Esophagus squamous epithelium (tissue), 4 donors: ENCODE results near the gene WTAP.

ENCODE experiments used
- CTCF ChIP-seq, 6 experiments: fragments of 450-650 bp in 4 of 6; fragments of 200-600 bp in 2 of 6; sonication (generic) in 2 of 6; IDR thresholded peaks; one replicate each; pipeline ENCODE4 v1.5.1; 2016 to 2019; ENCODE audit warnings: antibody characterized with exemption in 6 of 6, mild to moderate bottlenecking in 4 of 6, moderate library complexity in 4 of 6
- POLR2A ChIP-seq, 4 donors: fragments of 450-650 bp; IDR thresholded peaks; one replicate each; pipeline ENCODE4 v1.6.1; 2017; ENCODE audit warnings: antibody characterized with exemption in 4 of 4, mild to moderate bottlenecking in 4 of 4, moderate library complexity in 3 of 4

DNA sequence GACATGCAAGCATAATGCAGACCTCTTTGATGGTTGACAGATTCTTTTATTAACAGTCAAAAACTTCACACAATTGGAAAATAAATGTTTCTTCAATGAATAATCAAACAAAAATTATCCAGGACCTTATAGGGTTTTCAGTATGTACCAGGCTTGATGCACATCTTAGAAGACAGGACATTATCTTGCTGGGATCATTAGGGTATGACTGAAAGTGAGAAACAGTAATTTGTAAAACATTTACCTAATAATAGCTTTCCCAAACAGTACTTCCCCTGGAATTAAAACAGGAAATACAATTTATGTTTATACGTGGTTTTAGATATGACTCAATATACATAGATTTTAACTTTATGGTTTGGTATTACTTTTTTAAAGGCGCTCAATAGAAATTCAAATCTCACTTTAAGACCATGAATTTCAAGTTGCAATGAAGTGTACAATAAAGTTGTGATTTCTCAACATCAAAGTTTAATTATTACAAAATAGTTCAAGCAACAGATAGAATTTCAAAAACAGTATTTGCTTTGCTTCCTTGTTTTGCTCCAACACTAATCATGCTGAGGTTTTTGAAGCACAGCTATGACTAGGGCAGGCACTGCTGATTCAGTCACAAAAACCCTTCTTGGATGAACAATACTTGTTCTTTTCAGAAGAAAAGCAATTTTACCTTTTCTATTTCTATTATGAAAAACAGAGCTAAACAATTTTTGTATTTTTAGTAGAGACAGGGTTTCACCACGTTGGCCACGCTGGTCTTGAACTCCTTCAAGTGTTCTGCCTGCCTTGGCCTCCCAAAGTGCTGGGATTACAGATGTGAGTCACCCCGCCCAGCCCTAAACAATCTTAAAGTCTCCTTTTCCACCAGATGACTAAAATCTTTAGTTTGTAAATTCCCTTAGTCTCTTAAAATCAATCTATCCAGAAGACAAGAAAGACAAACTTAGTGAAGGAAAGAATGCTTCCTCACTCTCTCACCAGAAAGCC lies 47.9 kb upstream of the WTAP start:
- TF ChIP-seq CTCF (IDR thresholded peaks at IDR 0.05) = no peak
- no peak for TF ChIP-seq POLR2A (IDR thresholded peaks at IDR 0.05)
